K562 (cell line): ENCODE measurements around the gene SH2D3A. TPM values are rescaled to one million over a fixed set of nuclear protein-coding genes. Genes with fewer than 3 reads are reported as not detected.

Source experiments
- BCL6 ChIP-seq: fragments of 250-450 bp; sonication (Bioruptor Pico); IDR thresholded peaks from 2 replicates; pipeline ENCODE4 v1.4.0; 2020
- CREM ChIP-seq: IDR thresholded peaks from 2 replicates; pipeline ENCODE4 v1.6.1; 2014; ENCODE audit warnings: antibody characterized with exemption, low read depth
- E2F6 ChIP-seq, 2 experiments: IDR thresholded peaks; 2 replicates each; pipeline ENCODE4 v1.6.1; 2011; ENCODE audit warnings: borderline replicate concordance in 1 of 2, control low read depth in 1 of 2, low read depth in 1 of 2, low read length in 1 of 2, mild to moderate bottlenecking in 1 of 2, mixed read lengths in 1 of 2, moderate library complexity in 1 of 2; ENCODE audit not compliant: insufficient read depth in 1 of 2, insufficient read length in 1 of 2, poor library complexity in 1 of 2, severe bottlenecking in 1 of 2; ENCODE audit errors: extremely low read depth in 1 of 2
- E4F1 ChIP-seq: fragments of 250-450 bp; sonication (Bioruptor Pico); IDR thresholded peaks from 2 replicates; pipeline ENCODE4 v1.5.0; 2021; ENCODE audit warnings: mild to moderate bottlenecking, borderline replicate concordance
- EGR1 ChIP-seq: fragments of 450-650 bp; conservative IDR thresholded peaks from 2 replicates; pipeline ENCODE4 v1.6.1; 2017; ENCODE audit warnings: mild to moderate bottlenecking
- IRF2 ChIP-seq: sonication (generic); formaldehyde crosslinking; IDR thresholded peaks from 2 replicates; pipeline ENCODE4 v1.8.1; 2022; ENCODE audit warnings: mild to moderate bottlenecking, missing genetic modification reagents
- MYNN ChIP-seq, 2 experiments: sonication (generic); formaldehyde crosslinking in 1 of 2; IDR thresholded peaks; 2 replicates each; pipeline versions ENCODE4 v1.5.0 to v1.6.1; 2016 to 2020; ENCODE audit warnings: antibody characterized with exemption in 1 of 2, missing genetic modification reagents in 1 of 2
- POLR2A ChIP-seq: fragments of 450-650 bp; conservative IDR thresholded peaks from 2 replicates; pipeline ENCODE4 v1.6.1; 2016
- POLR2AphosphoS2 ChIP-seq: IDR thresholded peaks from 2 replicates; pipeline ENCODE4 v1.6.1; 2012; ENCODE audit warnings: low read length, improper control_type of control experiment
- POLR3A ChIP-seq: IDR thresholded peaks from 2 replicates; pipeline ENCODE4 v1.6.1; 2011; ENCODE audit warnings: borderline replicate concordance, mild to moderate bottlenecking, moderate library complexity; ENCODE audit not compliant: insufficient read length, insufficient read depth; ENCODE audit errors: extremely low read depth
- PRDM10 ChIP-seq: fragments of 450-650 bp; IDR thresholded peaks from 2 replicates; pipeline ENCODE4 v1.6.1; 2018; ENCODE audit not compliant: partially characterized antibody
- RB1 ChIP-seq: fragments of 450-650 bp; IDR thresholded peaks from 2 replicates; pipeline ENCODE4 v1.6.1; 2017; ENCODE audit warnings: low read depth, mild to moderate bottlenecking
- SAFB2 ChIP-seq: fragments of 200-400 bp; formaldehyde crosslinking; IDR thresholded peaks from 2 replicates; pipeline ENCODE4 v1.6.1; 2018; ENCODE audit warnings: borderline replicate concordance, low read length, low read depth, moderate library complexity; ENCODE audit not compliant: severe bottlenecking
- SRF ChIP-seq, 2 experiments: fragments of 250-450, 450-650 bp in 1 of 2; sonication (Bioruptor Pico) in 1 of 2; sonication (generic) in 1 of 2; formaldehyde crosslinking; IDR thresholded peaks; 2 replicates each; pipeline versions ENCODE4 v1.5.0 to v1.5.1; 2020 to 2022; ENCODE audit warnings: mild to moderate bottlenecking in 1 of 2, missing genetic modification reagents in 1 of 2
- SRSF7 ChIP-seq: fragments of 200-400 bp; formaldehyde crosslinking; optimal IDR thresholded peaks from 2 replicates; pipeline ENCODE3; 2017; ENCODE audit warnings: mild to moderate bottlenecking, low read depth, low read length
- SUPT5H ChIP-seq: fragments of 450-650 bp; IDR thresholded peaks from 2 replicates; pipeline ENCODE4 v1.6.1; 2016
- TOE1 ChIP-seq, 2 experiments: fragments of 450-650 bp in 1 of 2; sonication (generic) in 1 of 2; formaldehyde crosslinking in 1 of 2; IDR thresholded peaks; 2 replicates each; pipeline versions ENCODE4 v1.7.1 to v1.8.0; 2016 to 2022; ENCODE audit warnings: borderline replicate concordance in 2 of 2, mild to moderate bottlenecking in 2 of 2, antibody characterized with exemption in 1 of 2, inconsistent platforms in 1 of 2, low read depth in 1 of 2, missing genetic modification reagents in 1 of 2, moderate library complexity in 1 of 2
- ZC3H4 ChIP-seq: sonication (generic); formaldehyde crosslinking; IDR thresholded peaks from 2 replicates; pipeline ENCODE4 v1.9.0; 2021; ENCODE audit warnings: missing genetic modification reagents, borderline replicate concordance
- ZNF347 ChIP-seq: fragments of 450-650 bp; formaldehyde crosslinking; IDR thresholded peaks from 2 replicates; pipeline ENCODE4 v1.4.0; 2020; ENCODE audit warnings: low read depth, mild to moderate bottlenecking, moderate library complexity
- polyA plus RNA-seq, 8 experiments: library from polyadenylated mRNA; depleted of rRNA in 4 of 8; stranded (reverse) in 5 of 8; unstranded in 3 of 8; fragments of >200 nt; fragmentation: Nextera tagmentation in 2 of 8; fragmentation: Illumina TruSeq in 1 of 8; extraction: Ambion mirVana in 2 of 8; extraction: Trizol in 1 of 8; gene quantifications; 2 replicates each; pipeline versions ENCODE4 v1.2.1 to v1.2.3, GENCODE V29; 2011 to 2014; ENCODE audit warnings: inconsistent platforms in 1 of 8, missing spikeins in 1 of 8
- total RNA-seq, 7 experiments: library from RNA; depleted of rRNA in 6 of 7; stranded (reverse); fragments of >200 nt in 6 of 7; fragmentation: Illumina TruSeq in 2 of 7; extraction: Trizol in 2 of 7; gene quantifications; 2 replicates each; pipeline versions ENCODE4 v1.2.1 to v1.2.3, GENCODE V29; 2011 to 2021; ENCODE audit warnings: low replicate concordance in 1 of 7
- TF ChIP-seq, protein P1 (sequence below): sonication (generic); formaldehyde crosslinking; IDR thresholded peaks from 2 replicates; pipeline ENCODE4 v1.9.0; 2022; ENCODE audit warnings: mild to moderate bottlenecking, missing genetic modification reagents

The SH2D3A gene
- total and polyA plus RNA-seq, 9 of the 15 experiments (the other 6 are each of a cell fraction or from before 2014, with no cell fraction given): 0.75 to 26.3 (median 8.9) TPM

- no peak for TF ChIP-seq E4F1 (CRISPR knock-in tag)
- 0 out of 2 replicates have a peak, but pooled peaks have one; percentile 8 for TF ChIP-seq ZC3H4
- TF ChIP-seq E2F6 (IDR thresholded peaks at IDR 0.05; ENCODE audit: borderline replicate concordance in 1 of 2, extremely low read depth in 1 of 2, insufficient read depth in 1 of 2, insufficient read length in 1 of 2, low read depth in 1 of 2, low read length in 1 of 2, poor library complexity in 1 of 2, severe bottlenecking in 1 of 2): peak in 1 of 2 experiments; percentile 13
- TF ChIP-seq, protein P1, sequence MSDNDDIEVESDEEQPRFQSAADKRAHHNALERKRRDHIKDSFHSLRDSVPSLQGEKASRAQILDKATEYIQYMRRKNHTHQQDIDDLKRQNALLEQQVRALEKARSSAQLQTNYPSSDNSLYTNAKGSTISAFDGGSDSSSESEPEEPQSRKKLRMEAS (CRISPR knock-in tag): 0 out of 2 replicates have a peak, but pooled peaks have one; percentile 24
- TF ChIP-seq IRF2 (CRISPR knock-in tag): no peak
- TF ChIP-seq ZNF347: no peak
- peak; percentile 40; the same call in 1 of the 2 replicates for TF ChIP-seq CREM
- TF ChIP-seq RB1: peak; percentile 45; the same call in 1 of the 2 replicates
- no peak for TF ChIP-seq BCL6 (CRISPR knock-in tag)
- 0 out of 2 replicates have a peak, but pooled peaks have one; percentile 36 for TF ChIP-seq SUPT5H
- TF ChIP-seq MYNN (IDR thresholded peaks at IDR 0.05): peak; percentile 85
- no peak for TF ChIP-seq MYNN (CRISPR knock-in tag; IDR thresholded peaks at IDR 0.05)
- TF ChIP-seq POLR3A: no peak
- no peak for TF ChIP-seq SRSF7
- TF ChIP-seq PRDM10: peak; percentile 68
- TF ChIP-seq POLR2AphosphoS2: no peak
- TF ChIP-seq POLR2A: peak; percentile 60
- peak; percentile 76 for TF ChIP-seq EGR1
- no peak for TF ChIP-seq SAFB2
- peak; percentile 38; the same call in 1 of the 2 replicates for TF ChIP-seq TOE1 (IDR thresholded peaks at IDR 0.05; ENCODE audit: borderline replicate concordance)
- no peak for TF ChIP-seq TOE1 (CRISPR knock-in tag; IDR thresholded peaks at IDR 0.05; ENCODE audit: borderline replicate concordance, low read depth)
- no peak for TF ChIP-seq SRF (CRISPR knock-in tag; IDR thresholded peaks at IDR 0.05)
These were observed 37.0 kb downstream of the SH2D3A start (continued) for GRCh38 chr19:6730153-6730804.
